AG04450 (cell line): ENCODE data around the gene LTO1. TPM values are rescaled to one million over a fixed set of nuclear protein-coding genes. Genes with fewer than 3 reads are reported as not detected.

ENCODE experiments used
- CTCF ChIA-PET: fragments of 300-600, 350-600 bp; formaldehyde crosslinking; extraction: SDS; loops from one replicate; lab custom pipeline; 2022; ENCODE audit warnings: antibody characterized with exemption, inconsistent platforms; lab: Charles Lee
- POLR2A ChIA-PET: fragments of 350-600 bp; formaldehyde crosslinking; extraction: SDS; loops from one replicate; lab custom pipeline; 2021; ENCODE audit warnings: antibody characterized with exemption, inconsistent platforms; lab: Yijun Ruan, JAX
- DNase-seq: peaks from one replicate; pipeline ENCODE4 v3.0.0-alpha.2; 2011; ENCODE audit warnings: low read depth, low spot score
- H3K27ac ChIP-seq: one replicate; pipeline ENCODE4 v1.5.1; 2012; ENCODE audit warnings: low read depth, low read length, control low read depth
- H3K27me3 ChIP-seq: one replicate; pipeline ENCODE4 v1.6.0; 2012; ENCODE audit warnings: low read length; ENCODE audit not compliant: control insufficient read depth, insufficient read depth
- H3K4me3 ChIP-seq: 2 replicates; pipeline ENCODE4 v1.5.1; 2011; ENCODE audit warnings: mild to moderate bottlenecking, low read depth, low read length, control low read depth
- H3K9me3 ChIP-seq: 2 replicates; pipeline ENCODE4 v1.5.1; 2012; ENCODE audit warnings: low read length; ENCODE audit not compliant: control insufficient read depth, insufficient read depth
- CTCF ChIP-seq: IDR thresholded peaks from 2 replicates; pipeline ENCODE4 v1.5.1; 2011; ENCODE audit warnings: low read depth, low read length, control low read depth, inconsistent platforms
- polyA plus RNA-seq: library from polyadenylated mRNA; depleted of rRNA; stranded (reverse); fragments of >200 nt; gene quantifications from 2 replicates; pipeline ENCODE4 v1.2.3, GENCODE V29; 2011

The LTO1 gene
- polyA plus RNA-seq, 1 experiment, result 18.3 TPM

GRCh38 chr11:69686856-69687255 is 11.7 kb upstream of the LTO1 start:
- DNase-seq, result no peak
- ChIA-PET CTCF (interaction anchor here (0.5 kb wide), 1 partner anchor 499 kb away, joined by 3 read pairs; no protein-coding TSS in a partner anchor), POLR2A (no interaction called here)
- TF ChIP-seq CTCF, result no peak
- H3K27ac ChIP-seq, result no peak overlapping the region
- peaks cover 3% of the 10 kb centered on the region; the same call in 1 of the 2 replicates for H3K9me3 ChIP-seq
- H3K27me3 ChIP-seq, result peaks cover 5% of the 10 kb centered on the region
- no peak overlapping the region for H3K4me3 ChIP-seq

- Histone ChIP-seq H3K4me3 (no peak overlapping the region), H3K27me3 (peaks cover 5% of the 10 kb centered on the region), H3K27ac (no peak overlapping the region), H3K9me3 (peaks cover 3% of the 10 kb centered on the region; the same call in 1 of the 2 replicates)
- TF ChIP-seq CTCF, result no peak
- no peak for DNase-seq
- POLR2A ChIA-PET, result no interaction called here
- CTCF ChIA-PET, result interaction anchor here (0.5 to 1.2 kb wide), 7 partner anchors 156 to 514 kb away, joined by 3 to 10 read pairs (median 4); no protein-coding TSS in a partner anchor
These were observed 11.3 kb upstream of the LTO1 start for GRCh38 chr11:69686452-69686851.

- ChIA-PET POLR2A (no interaction called here), CTCF (interaction anchor here (0.6 to 1.2 kb wide), 7 partner anchors 113 to 442 kb away, joined by 3 to 11 read pairs (median 5); no protein-coding TSS in a partner anchor)
- H3K27me3 ChIP-seq, result peaks cover 5% of the 10 kb centered on the region
- TF ChIP-seq CTCF, result no peak
- no peak for DNase-seq
- H3K4me3 ChIP-seq, result no peak overlapping the region
- H3K9me3 ChIP-seq, result peaks cover 3% of the 10 kb centered on the region; the same call in 1 of the 2 replicates
- H3K27ac ChIP-seq, result no peak overlapping the region
These were observed 10.2 kb upstream of the LTO1 start for GRCh38 chr11:69685348-69685747.

GRCh38 chr11:69684651-69685050 is 9.5 kb upstream of the LTO1 start:
- no peak for TF ChIP-seq CTCF
- peaks cover 5% of the 10 kb centered on the region for H3K27me3 ChIP-seq
- no peak overlapping the region for H3K27ac ChIP-seq
- CTCF ChIA-PET, result interaction anchor here (0.6 to 1.2 kb wide), 3 partner anchors 115 to 580 kb away, joined by 3 to 4 read pairs (median 3); no protein-coding TSS in a partner anchor
- no peak for DNase-seq
- no peak overlapping the region for H3K4me3 ChIP-seq
- peaks cover 3% of the 10 kb centered on the region; the same call in 1 of the 2 replicates for H3K9me3 ChIP-seq
- POLR2A ChIA-PET, result interaction anchor here (0.7 kb wide), 1 partner anchor 756 kb away, joined by 4 read pairs; no protein-coding TSS in a partner anchor

- POLR2A ChIA-PET, result interaction anchor here (0.7 kb wide), 1 partner anchor 757 kb away, joined by 4 read pairs; no protein-coding TSS in a partner anchor
- peaks cover 3% of the 10 kb centered on the region; the same call in 1 of the 2 replicates for H3K9me3 ChIP-seq
- no peak overlapping the region for H3K4me3 ChIP-seq
- no peak for DNase-seq
- no peak overlapping the region for H3K27ac ChIP-seq
- peaks cover 5% of the 10 kb centered on the region for H3K27me3 ChIP-seq
- peak; percentile 33 for TF ChIP-seq CTCF
- CTCF ChIA-PET, result interaction anchor here (0.6 to 1.2 kb wide), 4 partner anchors 13 to 579 kb away, joined by 3 to 4 read pairs (median 4); no protein-coding TSS in a partner anchor
These were observed 8.7 kb upstream of the LTO1 start for GRCh38 chr11:69683764-69684333.
